A549 (cell line): ENCODE data around the gene CT83. TPM values are rescaled to one million over a fixed set of nuclear protein-coding genes. Genes with fewer than 3 reads are reported as not detected.

Source experiments
- ATAC-seq, 2 experiments: fragments of 200-7000 bp in 1 of 2; fragments of >200 bp in 1 of 2; cut with Nextera tagmentation in 1 of 2; cut with Tn5 transposase in 1 of 2; 3 replicates each; pipeline versions ENCODE4 v1.8.0 to v1.9.1; 2018 to 2020; ENCODE audit warnings: mild to moderate bottlenecking in 1 of 2, moderate library complexity in 1 of 2
- CTCF ChIA-PET: fragments of 300-600 bp; sonication (Branson Sonifier 250); formaldehyde crosslinking; extraction: SDS; loops from one replicate; lab custom pipeline; 2021; ENCODE audit warnings: antibody characterized with exemption, inconsistent platforms; lab: Yijun Ruan, JAX
- POLR2A ChIA-PET: fragments of 350-600 bp; formaldehyde crosslinking; extraction: SDS; loops from one replicate; lab custom pipeline; 2021; ENCODE audit warnings: antibody characterized with exemption, inconsistent platforms; lab: Yijun Ruan, JAX
- DNase-seq, 2 experiments: peaks; one replicate each; pipeline versions ENCODE4 v3.0.0 to v3.0.0-alpha.2; 2011 to 2016; ENCODE audit warnings: low read depth in 1 of 2, low spot score in 1 of 2
- FAIRE-seq: peaks from 2 replicates; lab custom pipeline; 2011; peaks lifted over from hg19 to GRCh38; lab: Jason Lieb, UNC
- H3K27ac ChIP-seq, 2 experiments: fragments of >200 bp; sonication (Bioruptor Twin); formaldehyde crosslinking; 3 replicates each; pipeline ENCODE4 v1.5.1; 2016 to 2017
- H3K4me1 ChIP-seq: fragments of >200 bp; sonication (Bioruptor Twin); formaldehyde crosslinking; 3 replicates; pipeline ENCODE4 v1.6.1; 2016
- H3K4me2 ChIP-seq: fragments of >200 bp; sonication (Bioruptor Twin); formaldehyde crosslinking; 3 replicates; pipeline ENCODE4 v1.6.1; 2016
- H3K4me3 ChIP-seq: fragments of >200 bp; sonication (Bioruptor Twin); formaldehyde crosslinking; 3 replicates; pipeline ENCODE4 v1.5.1; 2016
- H3K9me3 ChIP-seq: fragments of >200 bp; sonication (Bioruptor Twin); formaldehyde crosslinking; 3 replicates; pipeline ENCODE4 v1.6.1; 2016
- BHLHE40 ChIP-seq: IDR thresholded peaks from 2 replicates; pipeline ENCODE4 v1.6.1; 2012; ENCODE audit warnings: low read depth, low read length, inconsistent platforms
- CBX8 ChIP-seq: fragments of 200-600 bp; sonication (generic); IDR thresholded peaks from 2 replicates; pipeline ENCODE4 v1.6.1; 2016
- EHMT2 ChIP-seq: fragments of 200-600 bp; sonication (generic); IDR thresholded peaks from 2 replicates; pipeline ENCODE4 v1.6.1; 2016; ENCODE audit warnings: antibody characterized with exemption, low read depth, mild to moderate bottlenecking, moderate library complexity
- FOXS1 ChIP-seq: fragments of 250-450 bp; sonication (Bioruptor Pico); IDR thresholded peaks from 2 replicates; pipeline ENCODE4 v1.5.0; 2020; ENCODE audit warnings: mild to moderate bottlenecking, moderate library complexity
- HOXA7 ChIP-seq: fragments of 250-450 bp; sonication (Bioruptor Pico); IDR thresholded peaks from 2 replicates; pipeline ENCODE4 v1.5.0; 2020; ENCODE audit warnings: mild to moderate bottlenecking, moderate library complexity
- JUNB ChIP-seq: fragments of >200 bp; sonication (Bioruptor Twin); formaldehyde crosslinking; IDR thresholded peaks from 2 replicates; pipeline ENCODE4 v1.6.1; 2016
- KDM5A ChIP-seq: fragments of 200-600 bp; sonication (generic); IDR thresholded peaks from 2 replicates; pipeline ENCODE4 v1.6.1; 2016; ENCODE audit warnings: antibody characterized with exemption, mild to moderate bottlenecking
- MAFK ChIP-seq: fragments of 450-650 bp; IDR thresholded peaks from 2 replicates; pipeline ENCODE4 v1.6.1; 2014; ENCODE audit not compliant: partially characterized antibody
- RAD21 ChIP-seq, 2 experiments: fragments of >200 bp in 1 of 2; sonication (Bioruptor Twin) in 1 of 2; formaldehyde crosslinking in 1 of 2; IDR thresholded peaks in 1 of 2; conservative IDR thresholded peaks in 1 of 2; 2 replicates in 1 of 2; 3 replicates in 1 of 2; pipeline ENCODE4 v1.6.1; 2012 to 2018; ENCODE audit warnings: inconsistent platforms in 1 of 2
- RARB ChIP-seq: fragments of 250-450 bp; sonication (Bioruptor Pico); IDR thresholded peaks from 2 replicates; pipeline ENCODE4 v1.8.0; 2021; ENCODE audit warnings: mild to moderate bottlenecking, moderate library complexity
- RCOR1 ChIP-seq: fragments of 150-350 bp; IDR thresholded peaks from 2 replicates; pipeline ENCODE4 v1.6.1; 2014; ENCODE audit warnings: antibody characterized with exemption, low read length, low read depth
- SMC3 ChIP-seq: fragments of >200 bp; sonication (Bioruptor Twin); formaldehyde crosslinking; IDR thresholded peaks from 3 replicates; pipeline ENCODE4 v1.6.1; 2018; ENCODE audit warnings: inconsistent platforms
- TFCP2L1 ChIP-seq: fragments of 250-450 bp; sonication (Bioruptor Pico); IDR thresholded peaks from 2 replicates; pipeline ENCODE4 v1.5.0; 2021; ENCODE audit warnings: mild to moderate bottlenecking
- WGBS: methylation state at CpG from one replicate; pipeline ENCODE4 v1.1.6; 2017; ENCODE audit errors: missing lambda C conversion rate; 5-methylcytosine and 5-hydroxymethylcytosine counted together
- polyA plus RNA-seq, 4 experiments: library from polyadenylated mRNA; depleted of rRNA in 3 of 4; stranded (reverse); fragments of >200 nt; fragmentation: RNase III in 1 of 4; extraction: RNeasy Plus Mini Kit Qiagen cat#74134 plus additional on column Dnase treatment in 1 of 4; gene quantifications; 2 replicates in 3 of 4; 3 replicates in 1 of 4; pipeline ENCODE4 v1.2.3, GENCODE V29; 2011 to 2017
- TF ChIP-seq, protein P1 (sequence below): fragments of >200 bp; sonication (Bioruptor Twin); formaldehyde crosslinking; IDR thresholded peaks from 3 replicates; pipeline ENCODE4 v1.5.1; 2016
- TF ChIP-seq, protein P2 (sequence below): fragments of 250-450 bp; sonication (Bioruptor Pico); IDR thresholded peaks from 2 replicates; pipeline ENCODE4 v1.5.0; 2021; ENCODE audit warnings: mild to moderate bottlenecking, moderate library complexity, borderline replicate concordance
- TF ChIP-seq, protein P3 (sequence below): IDR thresholded peaks from 2 replicates; pipeline ENCODE4 v1.6.1; 2012

The CT83 gene
- polyA plus RNA-seq, 2 of the 4 experiments (the other 2 are of a cell fraction), result not detected

DNA sequence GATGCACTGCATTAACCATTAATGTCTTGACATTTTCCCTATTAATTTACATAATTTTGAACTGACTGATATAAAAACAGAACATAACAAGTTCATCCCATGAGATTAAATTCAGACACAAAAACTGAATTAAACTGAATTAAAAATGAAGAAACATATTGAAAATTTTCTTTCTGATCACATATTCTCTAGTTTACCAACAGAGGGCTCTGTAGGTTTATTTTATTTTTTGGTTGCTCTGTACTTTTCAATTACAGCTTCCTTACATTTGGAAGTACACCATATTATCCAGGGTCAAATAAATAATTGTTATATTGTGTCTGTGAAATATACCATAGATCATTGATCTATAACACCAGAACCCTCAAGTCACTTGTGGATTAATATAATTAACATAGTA, 27.3 kb upstream of the CT83 start:
- CTCF ChIA-PET, result interaction anchor here (0.8 to 1.4 kb wide), 4 partner anchors 9 to 1253 kb away, joined by 3 to 6 read pairs (median 3); no protein-coding TSS in a partner anchor
- TF ChIP-seq SMC3 (peak; percentile 22; the same call in 1 of the 3 replicates), JUNB (no peak), RAD21 (conservative IDR thresholded peaks at IDR 0.05 in 1 of 2, IDR thresholded peaks at IDR 0.05 in 1 of 2) (peak; percentile 41 to 55; a peak in 3 of 5 replicates)
- TF ChIP-seq, protein P1, sequence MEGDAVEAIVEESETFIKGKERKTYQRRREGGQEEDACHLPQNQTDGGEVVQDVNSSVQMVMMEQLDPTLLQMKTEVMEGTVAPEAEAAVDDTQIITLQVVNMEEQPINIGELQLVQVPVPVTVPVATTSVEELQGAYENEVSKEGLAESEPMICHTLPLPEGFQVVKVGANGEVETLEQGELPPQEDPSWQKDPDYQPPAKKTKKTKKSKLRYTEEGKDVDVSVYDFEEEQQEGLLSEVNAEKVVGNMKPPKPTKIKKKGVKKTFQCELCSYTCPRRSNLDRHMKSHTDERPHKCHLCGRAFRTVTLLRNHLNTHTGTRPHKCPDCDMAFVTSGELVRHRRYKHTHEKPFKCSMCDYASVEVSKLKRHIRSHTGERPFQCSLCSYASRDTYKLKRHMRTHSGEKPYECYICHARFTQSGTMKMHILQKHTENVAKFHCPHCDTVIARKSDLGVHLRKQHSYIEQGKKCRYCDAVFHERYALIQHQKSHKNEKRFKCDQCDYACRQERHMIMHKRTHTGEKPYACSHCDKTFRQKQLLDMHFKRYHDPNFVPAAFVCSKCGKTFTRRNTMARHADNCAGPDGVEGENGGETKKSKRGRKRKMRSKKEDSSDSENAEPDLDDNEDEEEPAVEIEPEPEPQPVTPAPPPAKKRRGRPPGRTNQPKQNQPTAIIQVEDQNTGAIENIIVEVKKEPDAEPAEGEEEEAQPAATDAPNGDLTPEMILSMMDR, result peak; percentile 44; the same call in 1 of the 3 replicates
- ATAC-seq (no peak), DNase-seq (peak in 1 of 2 experiments; percentile 1), FAIRE-seq (peak; percentile 79)
- POLR2A ChIA-PET, result no interaction called here
- no peak overlapping the region for H3K4me2 ChIP-seq
- no peaks in the 10 kb centered on the region for H3K4me1 ChIP-seq
- H3K27ac ChIP-seq, result no peak overlapping the region
- H3K9me3 ChIP-seq, result no peaks in the 10 kb centered on the region
- no peak overlapping the region for H3K4me3 ChIP-seq

DNA sequence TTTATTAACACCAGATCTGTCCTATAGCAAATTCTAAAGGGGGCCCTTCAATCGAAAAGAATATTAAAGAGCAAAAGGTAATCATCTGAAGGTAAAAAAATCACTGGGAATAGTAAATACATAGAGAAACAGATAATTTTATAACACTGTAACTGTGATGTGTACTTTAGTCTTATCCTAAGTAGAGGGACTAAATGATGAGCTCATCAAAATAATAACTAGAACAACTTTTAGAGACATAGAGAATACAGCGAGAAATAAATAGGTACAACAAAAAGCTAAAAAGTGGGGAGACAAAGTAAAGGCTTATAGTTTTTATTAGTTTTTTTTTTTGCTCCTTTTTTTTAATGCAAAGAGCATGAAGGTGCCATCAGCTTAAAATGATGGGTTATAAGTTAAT, 17.3 kb upstream of the CT83 start:
- FAIRE-seq (no peak), ATAC-seq (no peak), DNase-seq (no peak)
- no peak for TF ChIP-seq KDM5A
- no peak for TF ChIP-seq RARB
- TF ChIP-seq MAFK, result peak; percentile 38
- TF ChIP-seq CBX8, result no peak
- TF ChIP-seq FOXS1 (CRISPR knock-in tag), result no peak
- WGBS, result 25% methylated on average over 2 of the region's 2 CpGs
- no peak overlapping the region for H3K27ac ChIP-seq
- POLR2A ChIA-PET, result no interaction called here
- H3K4me1 ChIP-seq, result no peaks in the 10 kb centered on the region
- no peaks in the 10 kb centered on the region for H3K9me3 ChIP-seq
- CTCF ChIA-PET, result no interaction called here
- no peak overlapping the region for H3K4me3 ChIP-seq
- no peak overlapping the region for H3K4me2 ChIP-seq

DNA sequence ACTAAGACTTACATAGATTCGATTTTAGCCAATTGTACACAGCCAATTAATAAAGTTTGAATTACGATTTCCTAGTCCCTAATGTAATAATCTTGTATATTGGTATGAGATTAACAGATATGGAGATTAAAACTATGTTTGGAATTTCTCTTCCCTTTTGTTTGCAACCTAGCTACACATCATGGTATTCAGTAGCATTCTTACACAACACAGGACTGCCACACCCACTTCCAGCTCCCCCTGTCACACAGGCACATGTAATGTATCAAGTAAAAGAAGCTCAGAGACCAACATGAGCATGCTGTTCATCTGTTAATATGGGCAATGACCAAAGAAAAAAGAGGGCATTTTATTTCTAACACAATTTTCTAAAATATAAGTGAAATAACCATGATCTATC, 13.6 kb downstream of the CT83 start:
- CTCF ChIA-PET, result no interaction called here
- H3K27ac ChIP-seq, result no peak overlapping the region
- no peaks in the 10 kb centered on the region for H3K9me3 ChIP-seq
- WGBS, result 13% methylated on average over 2 of the region's 2 CpGs
- ATAC-seq (no peak), FAIRE-seq (no peak), DNase-seq (peak in 1 of 2 experiments; percentile 19)
- POLR2A ChIA-PET, result no interaction called here
- H3K4me2 ChIP-seq, result no peak overlapping the region
- TF ChIP-seq RCOR1 (no peak), TFCP2L1 (no peak)
- H3K4me3 ChIP-seq, result no peak overlapping the region
- no peaks in the 10 kb centered on the region for H3K4me1 ChIP-seq

DNA sequence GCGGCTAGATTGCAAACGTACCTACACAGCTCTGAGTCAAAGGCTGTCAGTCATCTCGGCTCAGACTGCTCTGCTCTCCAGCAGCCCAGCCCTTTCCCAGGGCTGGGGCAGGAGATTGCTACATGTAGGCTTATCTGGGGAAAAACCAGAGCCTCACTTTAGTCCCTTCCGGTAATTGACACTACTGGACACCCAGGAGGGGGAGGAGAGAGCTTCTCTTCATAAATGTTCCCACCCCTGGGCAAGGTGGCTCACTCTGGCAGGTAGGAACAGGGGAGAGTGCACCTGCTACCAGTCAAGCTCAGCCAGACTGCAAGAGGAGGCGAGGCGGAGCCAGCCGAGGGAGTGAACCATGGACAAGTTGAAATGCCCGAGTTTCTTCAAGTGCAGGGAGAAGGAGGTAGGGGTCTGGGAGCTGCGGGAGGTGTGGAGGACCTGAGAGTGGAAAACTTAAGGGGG, 26.4 kb downstream of the CT83 start, which contains the start of gene SLC6A14:
Gene SLC6A14 (plus strand): TSS at position 249 of the 459 bp plus-strand sequence. CDS start 104 bp downstream, at position 353.
- ATAC-seq, result no peak; a peak in 1 of 6 replicates
- FAIRE-seq, result no peak

More for the DNA sequence above, 26.4 kb downstream of the CT83 start, which contains the start of gene SLC6A14:
- WGBS, result 40% methylated on average over 9 of the region's 9 CpGs
- no peaks in the 10 kb centered on the region for H3K9me3 ChIP-seq
- TF ChIP-seq, protein P2, sequence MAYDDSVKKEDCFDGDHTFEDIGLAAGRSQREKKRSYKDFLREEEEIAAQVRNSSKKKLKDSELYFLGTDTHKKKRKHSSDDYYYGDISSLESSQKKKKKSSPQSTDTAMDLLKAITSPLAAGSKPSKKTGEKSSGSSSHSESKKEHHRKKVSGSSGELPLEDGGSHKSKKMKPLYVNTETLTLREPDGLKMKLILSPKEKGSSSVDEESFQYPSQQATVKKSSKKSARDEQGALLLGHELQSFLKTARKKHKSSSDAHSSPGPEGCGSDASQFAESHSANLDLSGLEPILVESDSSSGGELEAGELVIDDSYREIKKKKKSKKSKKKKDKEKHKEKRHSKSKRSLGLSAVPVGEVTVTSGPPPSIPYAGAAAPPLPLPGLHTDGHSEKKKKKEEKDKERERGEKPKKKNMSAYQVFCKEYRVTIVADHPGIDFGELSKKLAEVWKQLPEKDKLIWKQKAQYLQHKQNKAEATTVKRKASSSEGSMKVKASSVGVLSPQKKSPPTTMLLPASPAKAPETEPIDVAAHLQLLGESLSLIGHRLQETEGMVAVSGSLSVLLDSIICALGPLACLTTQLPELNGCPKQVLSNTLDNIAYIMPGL (CRISPR knock-in tag), result no peak
- TF ChIP-seq JUNB (no peak), EHMT2 (no peak), BHLHE40 (no peak), HOXA7 (CRISPR knock-in tag) (no peak)
- TF ChIP-seq, protein P3, sequence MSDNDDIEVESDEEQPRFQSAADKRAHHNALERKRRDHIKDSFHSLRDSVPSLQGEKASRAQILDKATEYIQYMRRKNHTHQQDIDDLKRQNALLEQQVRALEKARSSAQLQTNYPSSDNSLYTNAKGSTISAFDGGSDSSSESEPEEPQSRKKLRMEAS, result no peak
- TF ChIP-seq, all 56 proteins: peak for 0
- CTCF ChIA-PET, result no interaction called here
- POLR2A ChIA-PET, result no interaction called here
- H3K27ac ChIP-seq, result no peak within 1 kb of the TSS
- H3K4me1 ChIP-seq, result no peaks in the 10 kb centered on the region
- H3K4me2 ChIP-seq, result no peak within 1 kb of the TSS
- no peak within 1 kb of the TSS for H3K4me3 ChIP-seq
- DNase-seq, result peak in 1 of 2 experiments; percentile 0
